HG03108 (cell line): ENCODE data around the gene GBP2.
A peak's percentile ranks its signal among the peaks of the same experiment; 100 is the strongest.
"Not testable (repeated sequence)": the region's sequence is repeated elsewhere in the genome, so short reads cannot be mapped to it uniquely, and the experiment has no call there.

Source experiments
- ATAC-seq: cut with Tn5 transposase; IDR thresholded peaks from one replicate; pipeline ENCODE4 v1.9.1; 2021; ENCODE audit warnings: moderate library complexity; ENCODE audit not compliant: unreplicated experiment

GBP2 gene

DNA sequence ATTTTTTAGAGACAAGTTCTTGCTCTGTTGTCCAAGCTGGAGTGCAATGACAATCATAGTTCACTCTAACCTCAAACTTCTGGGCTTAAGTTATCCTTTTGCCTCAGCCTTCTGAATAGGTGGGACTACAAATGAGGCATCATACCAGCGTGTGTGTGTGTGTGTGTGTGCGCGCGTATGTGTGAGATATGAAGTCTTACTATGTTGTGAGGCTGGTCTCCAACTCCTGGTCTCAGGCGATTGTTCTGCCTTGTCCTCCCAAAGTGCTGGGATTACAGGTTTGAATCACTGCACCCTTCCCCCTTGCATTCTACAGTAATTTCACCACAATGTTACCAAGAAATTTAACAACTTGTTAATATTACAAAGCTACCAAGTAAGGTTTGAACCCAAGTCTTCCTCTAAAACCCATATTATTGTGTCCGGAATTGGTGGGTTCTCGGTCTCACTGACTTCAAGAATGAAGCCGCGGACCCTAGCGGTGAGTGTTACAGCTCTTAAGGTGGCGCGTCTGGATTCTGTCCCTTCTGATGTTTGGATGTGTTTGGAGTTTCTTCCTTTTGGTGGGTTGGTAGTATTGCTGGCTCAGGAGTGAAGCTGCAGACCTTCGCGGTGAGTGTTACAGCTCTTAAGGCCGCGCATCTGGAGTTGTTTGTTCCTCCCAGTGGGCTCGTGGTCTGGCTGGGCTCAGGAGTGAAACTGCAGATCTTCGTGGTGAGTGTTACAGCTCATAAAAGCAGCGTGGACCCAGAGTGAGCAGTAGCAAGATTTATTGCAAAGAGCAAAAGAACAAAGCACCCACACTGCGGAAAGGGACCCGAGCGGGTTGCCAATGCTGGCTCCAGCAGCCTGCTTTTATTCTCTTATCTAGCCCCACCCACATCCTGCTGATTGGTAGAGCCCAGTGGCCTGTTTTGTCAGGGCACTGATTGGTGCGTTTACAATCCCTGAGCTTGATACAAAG, 970 bp upstream of the GBP2 start:
- ATAC-seq = not testable (repeated sequence)

DNA sequence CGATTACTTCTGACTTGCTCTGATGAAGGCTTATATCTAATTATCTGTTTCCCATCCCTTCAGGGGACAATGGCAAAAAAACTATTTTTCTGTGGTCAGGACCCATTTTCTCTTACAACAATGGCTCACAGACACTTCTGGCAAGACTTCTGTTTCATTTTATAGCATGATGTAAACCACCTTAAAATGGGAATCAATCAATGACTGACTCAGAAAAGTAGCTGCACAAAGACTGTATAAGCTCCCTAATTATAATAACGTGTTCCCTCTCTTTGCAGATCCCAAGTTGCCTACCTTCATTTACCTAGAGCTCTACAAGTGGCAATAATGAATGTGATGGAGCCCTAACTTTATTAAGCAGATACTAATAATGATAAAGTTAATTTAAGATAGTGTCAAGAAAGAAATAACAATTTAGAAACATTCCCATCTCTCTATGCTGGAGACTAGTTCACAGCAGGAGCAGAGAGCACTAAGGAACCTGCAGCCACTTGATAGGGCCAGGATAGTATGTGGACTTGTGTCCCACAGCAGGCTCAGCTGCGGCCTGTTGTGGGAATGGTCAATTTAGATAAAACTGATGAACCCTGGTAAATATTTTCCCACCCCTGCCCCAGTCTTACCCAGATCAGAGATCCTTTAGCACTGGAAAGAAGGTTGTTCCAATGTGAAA, 538 bp downstream of the GBP2 start:
- ATAC-seq = peak; percentile 15

DNA sequence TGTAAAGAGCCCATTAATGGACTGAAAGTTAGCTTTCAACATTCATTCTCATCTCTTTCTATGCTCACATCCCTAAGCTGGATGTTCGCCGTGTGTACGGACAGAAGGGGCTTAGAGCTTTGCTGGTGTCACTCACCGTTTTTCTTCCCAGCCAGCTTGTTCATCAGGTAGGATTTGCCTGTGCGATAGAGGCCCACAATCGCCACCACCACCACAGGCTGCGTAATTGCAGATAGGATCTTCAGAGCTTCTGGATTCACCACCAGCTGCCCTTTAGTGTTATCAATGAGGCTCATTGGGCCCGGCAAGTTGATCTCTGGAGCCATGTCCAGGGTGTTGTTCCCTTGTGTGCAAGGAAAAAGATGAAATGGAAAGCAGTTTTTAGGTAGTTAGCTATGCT, 4.3 kb downstream of the GBP2 start:
- ATAC-seq = no peak

DNA sequence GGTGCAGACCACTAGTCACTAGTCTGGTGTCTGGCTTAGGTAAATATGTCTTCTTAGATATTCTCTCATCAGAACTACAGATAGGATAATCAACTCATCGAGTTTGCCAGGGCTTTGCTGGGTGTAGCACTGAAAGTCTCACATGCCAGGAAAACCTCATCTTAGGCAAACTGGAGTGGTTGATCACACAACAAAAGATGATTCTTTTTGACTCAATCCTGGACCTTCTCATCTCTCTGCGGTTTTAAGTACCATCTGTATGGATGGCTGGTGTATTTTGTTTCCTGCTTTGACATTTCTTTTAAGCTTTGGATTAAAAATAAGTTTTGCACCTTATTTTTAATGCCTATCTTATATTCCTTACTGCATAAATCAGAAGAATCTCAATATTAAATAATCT, 11.3 kb downstream of the GBP2 start:
- no peak for ATAC-seq

DNA sequence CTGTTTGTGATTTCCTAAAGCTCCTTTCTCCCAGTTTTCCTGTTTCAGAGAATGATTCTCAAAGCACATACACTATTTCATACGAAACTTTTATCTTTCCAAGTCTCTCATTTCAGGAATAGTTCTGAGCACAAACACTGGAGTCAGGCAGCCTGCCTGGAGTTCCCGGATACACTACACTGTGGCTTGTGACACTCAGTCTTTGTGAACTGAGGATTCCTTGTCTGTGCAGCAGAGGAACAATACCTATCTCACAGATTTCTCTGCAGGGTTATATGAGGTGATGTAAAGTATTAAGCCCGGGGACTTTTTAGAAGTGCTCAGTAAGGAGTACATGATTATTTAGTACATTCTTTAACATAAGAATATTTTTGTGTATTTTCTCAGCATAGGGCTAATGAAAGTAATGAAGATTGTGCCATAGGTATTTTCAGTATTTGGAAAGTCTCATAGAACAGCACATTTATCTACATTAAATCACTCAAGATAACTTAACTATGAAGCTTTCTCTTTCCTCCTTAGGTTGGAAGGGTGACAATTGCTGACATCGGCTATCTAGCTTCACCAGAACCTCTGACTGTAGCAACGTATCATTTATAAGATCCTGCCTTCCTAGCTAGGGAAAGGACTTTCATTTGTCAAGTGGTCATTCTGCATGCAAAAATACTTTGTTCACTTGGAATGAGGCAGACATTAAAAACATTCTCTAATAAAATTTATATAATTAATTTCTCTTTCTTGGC, 12.9 kb downstream of the GBP2 start:
- ATAC-seq = no peak

DNA sequence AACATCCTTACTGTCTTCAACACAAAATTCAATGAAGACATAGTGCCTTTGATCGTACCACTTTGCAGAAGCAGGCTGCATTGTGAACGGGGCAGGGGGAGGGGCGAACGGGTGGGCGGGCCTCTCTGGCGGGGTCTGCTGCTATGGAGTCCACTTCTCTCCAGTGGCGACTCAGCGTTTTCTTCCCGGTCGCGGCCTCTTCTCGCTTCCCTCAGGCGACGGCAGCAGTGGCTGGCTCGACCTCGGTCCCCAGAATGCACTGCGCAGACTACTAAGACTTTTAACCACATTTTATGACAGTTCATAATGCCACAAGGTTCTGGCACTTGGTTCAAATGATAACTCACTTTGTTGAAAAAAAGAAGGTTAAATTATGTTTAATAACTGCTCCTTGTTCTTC, 21.2 kb downstream of the GBP2 start:
- no peak for ATAC-seq

DNA sequence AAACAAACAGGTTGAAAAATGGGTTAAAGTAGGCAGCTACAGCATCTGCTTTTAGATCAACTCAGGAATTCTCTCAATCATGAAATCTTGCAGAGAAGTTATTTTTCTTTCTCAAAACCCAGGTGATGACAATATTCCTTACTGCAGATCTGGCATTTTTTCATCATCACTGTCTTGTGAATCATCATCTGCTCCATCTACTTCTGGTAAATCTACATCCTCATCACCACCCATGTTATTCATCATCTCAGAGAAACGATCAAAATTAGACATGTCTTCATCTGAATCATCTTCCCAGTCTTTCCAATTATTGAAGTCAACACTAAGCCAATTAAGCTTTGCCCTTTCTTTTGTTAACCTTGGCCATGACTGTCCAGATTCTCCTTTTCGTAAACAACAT, 21.8 kb downstream of the GBP2 start:
- no peak for ATAC-seq

DNA sequence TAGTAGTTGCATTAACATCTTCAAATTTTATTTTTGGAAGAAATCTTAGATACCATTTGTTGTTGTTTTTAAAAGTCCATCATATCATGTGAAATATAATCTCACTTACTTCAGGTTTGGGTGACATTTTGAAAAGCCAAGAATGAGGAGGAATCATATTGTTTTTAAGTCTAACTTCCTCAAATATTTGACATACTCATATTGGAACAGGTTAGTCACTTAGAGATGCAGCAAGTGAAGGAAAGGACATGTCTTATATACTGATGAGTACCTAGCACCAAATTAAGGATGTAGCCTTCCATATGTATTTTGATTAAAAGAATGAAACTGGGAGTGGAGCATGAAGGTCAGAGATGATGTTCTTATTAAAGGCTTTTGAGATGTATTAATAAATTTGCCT, 23.9 kb downstream of the GBP2 start:
- ATAC-seq = no peak

DNA sequence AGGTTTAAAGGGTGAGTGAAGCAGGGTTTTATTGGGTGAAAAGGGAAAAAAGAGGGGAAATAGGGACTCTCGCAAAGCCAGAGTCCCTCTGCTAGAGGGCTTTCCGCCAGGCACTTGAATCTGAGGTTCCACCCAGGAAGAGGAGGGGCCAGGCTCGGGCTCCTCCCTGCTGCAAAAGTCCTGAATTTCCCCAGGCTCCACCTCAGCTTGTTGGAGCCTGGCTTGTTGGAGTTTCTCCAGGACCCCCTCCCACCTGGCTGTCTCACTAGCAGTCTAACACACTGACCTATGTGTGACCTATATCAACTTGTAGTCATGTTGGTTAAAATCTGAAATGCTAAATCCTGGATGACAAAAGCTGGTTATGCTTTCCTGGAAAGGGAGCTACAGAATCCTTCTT, 25.5 kb downstream of the GBP2 start:
- no peak for ATAC-seq

DNA sequence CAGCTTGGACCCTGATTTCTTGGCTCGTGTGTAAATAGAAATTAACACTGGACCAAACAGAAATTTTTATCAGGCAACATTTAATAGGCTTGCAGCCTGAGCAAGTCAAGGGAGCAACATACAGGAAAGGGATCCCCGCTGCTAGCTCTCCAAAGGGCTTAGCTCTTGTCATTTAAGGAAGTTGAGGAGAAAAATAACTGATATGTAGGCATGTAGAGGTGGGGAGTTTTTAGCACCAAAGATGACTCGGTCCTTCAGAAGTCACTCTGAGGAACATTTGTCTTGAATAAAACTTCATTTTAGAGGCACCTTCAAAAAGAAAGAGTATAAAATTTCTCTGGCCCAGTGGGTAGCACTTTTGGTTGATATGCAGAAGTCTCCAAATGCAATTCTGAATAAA, 27.1 kb downstream of the GBP2 start:
- ATAC-seq = no peak

DNA sequence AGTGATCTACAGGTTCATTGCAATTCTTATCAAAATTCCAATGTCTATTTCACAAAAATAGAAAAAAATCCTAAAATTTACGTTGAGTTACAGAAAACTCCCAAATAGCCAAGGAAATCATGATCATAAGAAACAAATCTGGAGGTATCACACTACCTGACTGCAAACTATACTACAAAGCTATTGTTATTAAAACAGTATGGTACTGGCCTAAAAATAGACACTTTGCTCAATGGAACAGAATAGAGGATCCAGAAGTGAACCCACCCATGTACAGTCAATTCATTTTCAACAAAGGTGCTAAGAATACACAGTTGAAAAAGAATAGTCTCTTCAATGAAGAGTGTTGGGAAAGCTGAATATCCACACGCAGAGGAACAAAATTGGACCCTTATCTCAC, 30.2 kb downstream of the GBP2 start:
- ATAC-seq = no peak

DNA sequence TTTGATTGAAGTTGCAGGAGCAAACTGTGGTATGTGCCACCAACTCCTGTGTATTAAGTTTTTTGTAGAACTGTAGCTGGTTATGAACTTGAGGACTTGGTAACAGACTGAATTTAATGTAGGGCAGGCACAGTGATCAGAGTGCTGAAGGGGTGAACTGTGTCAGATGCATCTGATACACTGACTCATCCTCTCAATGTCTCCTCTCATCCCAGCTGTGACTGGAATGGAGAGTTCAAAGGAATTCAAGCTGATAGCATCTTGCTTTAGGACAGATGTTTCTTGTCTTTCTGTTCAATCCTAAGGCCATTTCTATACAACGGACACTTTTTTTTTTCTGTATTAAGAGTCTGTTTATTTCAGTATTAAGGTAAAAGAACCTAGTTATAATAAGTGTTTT, 36.0 kb downstream of the GBP2 start:
- ATAC-seq = no peak

DNA sequence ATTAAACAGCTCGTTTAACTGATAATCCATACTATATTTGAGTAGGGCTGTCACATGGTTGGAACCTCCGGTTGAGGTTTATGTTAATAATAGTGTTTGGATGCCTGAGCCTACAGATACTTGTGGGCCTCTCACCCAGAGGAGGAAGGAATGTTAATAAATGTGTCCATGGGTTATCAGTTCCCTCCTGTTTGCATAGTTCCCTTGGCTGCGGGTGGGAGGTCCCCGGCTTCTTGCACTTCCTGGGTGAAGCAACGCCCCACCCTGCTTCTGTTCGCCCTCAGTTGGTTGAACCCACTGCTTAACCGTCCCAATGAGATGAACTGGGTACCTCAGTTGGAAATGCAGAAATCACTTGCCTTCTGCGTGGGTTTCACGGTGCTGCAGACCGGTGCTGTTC, 37.3 kb downstream of the GBP2 start:
- no peak for ATAC-seq

DNA sequence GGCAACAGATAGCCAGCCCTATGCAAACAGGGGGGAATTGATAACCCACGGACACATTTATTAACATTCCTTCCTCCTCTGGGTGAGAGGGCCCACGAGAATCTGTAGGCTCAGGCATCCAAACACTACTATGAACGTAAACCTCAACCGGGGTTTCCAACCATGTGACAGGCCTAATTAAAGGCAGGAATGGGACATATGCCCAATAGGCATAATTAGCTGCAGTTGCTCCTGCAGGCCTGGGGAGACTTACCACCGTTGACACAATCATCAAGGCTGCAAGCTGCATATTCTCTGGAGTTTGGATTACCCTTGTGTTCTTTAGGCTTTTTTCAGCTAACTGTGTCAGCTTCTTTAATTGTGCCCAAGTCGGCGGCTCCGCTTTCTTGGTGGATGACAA, 38.7 kb downstream of the GBP2 start:
- ATAC-seq = no peak

DNA sequence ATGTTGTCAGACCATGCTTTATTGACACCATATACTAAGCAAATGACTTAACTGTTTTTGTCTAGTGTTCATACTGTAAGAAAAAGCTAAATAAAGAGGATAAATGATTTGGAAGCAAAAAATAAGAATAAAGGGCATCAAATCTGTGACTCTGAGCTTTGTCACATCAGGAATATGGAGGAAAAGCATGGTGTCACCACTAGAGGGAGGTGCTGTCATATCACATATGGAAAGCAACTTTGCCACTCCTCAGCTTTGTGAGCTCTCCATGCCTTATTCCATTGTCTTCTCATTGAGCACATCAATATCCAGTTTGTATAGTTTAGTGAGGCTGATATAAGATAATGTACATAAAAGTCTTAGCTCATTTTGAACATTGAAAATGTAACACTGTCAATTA, 40.1 kb downstream of the GBP2 start:
- ATAC-seq = no peak

DNA sequence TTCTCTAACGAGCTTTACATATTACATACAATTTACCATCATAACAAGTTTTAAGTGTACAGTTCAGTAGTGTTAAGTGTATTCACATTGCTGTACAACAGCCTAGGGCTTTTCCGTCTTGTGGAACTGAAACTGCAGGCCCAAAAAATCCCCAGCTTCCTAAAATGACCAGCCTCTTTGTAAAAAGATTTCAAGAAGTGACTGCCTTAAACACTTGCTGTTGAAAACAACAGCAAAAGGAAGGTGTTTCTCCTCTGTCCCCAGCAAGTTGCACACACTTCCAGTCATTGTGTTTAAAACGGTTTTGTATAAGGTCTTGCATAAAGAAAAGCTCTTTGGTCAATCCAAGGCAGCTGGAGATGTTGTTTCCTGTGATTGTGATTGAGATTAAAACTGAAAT, 44.9 kb downstream of the GBP2 start:
- ATAC-seq = no peak

DNA sequence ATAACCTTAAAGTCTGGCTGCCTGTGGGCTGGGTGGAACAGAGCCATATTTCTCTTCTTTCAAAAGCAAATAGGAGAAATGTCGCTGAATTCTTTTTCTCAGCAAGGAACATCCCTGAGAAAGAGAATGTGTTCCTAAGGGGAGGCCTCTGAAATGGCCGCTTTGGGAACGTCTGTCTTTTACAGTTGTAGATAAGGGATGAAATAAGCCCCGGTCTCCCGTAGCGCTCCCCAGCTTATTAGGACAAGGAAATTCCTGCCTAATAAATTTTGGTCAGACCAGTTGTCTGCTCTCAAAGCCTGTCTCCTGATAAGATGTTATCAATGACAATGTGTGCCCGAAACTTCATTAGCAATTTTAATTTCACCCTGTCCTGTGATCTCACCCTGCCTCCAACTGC, 45.8 kb downstream of the GBP2 start:
- not testable (repeated sequence) for ATAC-seq

DNA sequence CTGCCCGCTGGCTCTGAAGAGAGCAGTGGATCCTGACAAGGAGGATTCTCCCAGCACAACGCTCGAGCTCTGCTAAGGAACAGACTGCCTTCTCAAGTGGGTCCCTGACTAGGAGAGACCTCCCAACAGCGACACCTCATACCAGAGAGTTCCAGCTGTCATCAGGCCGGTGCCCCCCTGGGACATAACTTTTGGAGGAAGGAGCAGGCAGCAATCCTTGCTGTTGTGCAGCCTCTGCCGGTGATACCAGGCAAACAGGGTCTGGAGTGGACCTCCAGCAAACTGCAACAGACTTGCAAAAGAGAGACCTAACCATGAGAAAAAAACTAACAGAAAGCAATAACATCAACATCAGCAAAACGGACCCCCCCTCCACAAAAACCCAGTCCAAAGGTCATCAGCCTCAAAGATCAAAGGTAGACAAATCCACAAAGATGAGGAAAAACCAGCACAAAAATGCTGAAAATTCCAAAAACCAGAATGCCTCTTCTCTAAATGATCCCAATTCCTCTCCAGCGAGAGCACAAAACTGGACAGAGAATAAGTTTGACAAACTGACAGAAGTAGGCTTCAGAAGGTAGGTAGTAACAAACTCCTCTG, 53.3 kb downstream of the GBP2 start:
- ATAC-seq = not testable (repeated sequence)

DNA sequence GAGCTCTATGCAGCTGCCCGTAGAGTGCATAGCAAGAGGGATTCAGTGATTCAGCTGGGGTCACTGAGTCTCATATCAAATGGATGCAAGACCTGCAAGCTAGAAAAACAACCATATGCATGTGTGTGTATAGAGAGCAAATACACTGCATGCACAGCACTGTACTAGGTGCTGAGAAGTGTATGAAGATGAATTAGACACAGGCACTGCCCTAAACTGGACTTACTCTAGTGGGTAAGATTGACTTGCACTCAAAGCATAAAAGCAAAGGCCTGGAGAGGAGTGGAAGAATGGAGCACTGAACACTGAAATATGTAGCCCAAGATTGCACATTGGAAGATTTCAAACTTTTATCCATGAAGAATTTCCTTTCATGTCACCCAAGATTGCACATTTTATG, 55.4 kb downstream of the GBP2 start:
- ATAC-seq = no peak

DNA sequence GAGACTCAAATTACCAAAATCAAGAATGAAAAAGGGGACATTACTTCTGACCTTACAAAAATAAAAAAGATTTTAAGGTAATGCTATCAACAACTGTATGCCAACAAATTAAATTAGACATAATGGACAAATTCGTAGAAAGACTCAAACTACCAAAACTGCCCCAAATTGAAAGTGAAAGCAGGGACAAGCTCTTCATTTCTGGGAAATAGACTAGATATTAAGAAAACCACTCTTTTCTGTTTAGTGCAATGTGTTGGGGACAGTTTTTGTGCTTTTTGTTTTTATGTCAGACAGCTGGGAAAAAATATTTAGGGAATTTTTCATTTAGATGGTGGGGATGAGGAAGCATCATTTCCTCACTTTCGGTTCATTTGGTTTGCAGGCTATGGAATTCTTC, 56.0 kb downstream of the GBP2 start:
- no peak for ATAC-seq

DNA sequence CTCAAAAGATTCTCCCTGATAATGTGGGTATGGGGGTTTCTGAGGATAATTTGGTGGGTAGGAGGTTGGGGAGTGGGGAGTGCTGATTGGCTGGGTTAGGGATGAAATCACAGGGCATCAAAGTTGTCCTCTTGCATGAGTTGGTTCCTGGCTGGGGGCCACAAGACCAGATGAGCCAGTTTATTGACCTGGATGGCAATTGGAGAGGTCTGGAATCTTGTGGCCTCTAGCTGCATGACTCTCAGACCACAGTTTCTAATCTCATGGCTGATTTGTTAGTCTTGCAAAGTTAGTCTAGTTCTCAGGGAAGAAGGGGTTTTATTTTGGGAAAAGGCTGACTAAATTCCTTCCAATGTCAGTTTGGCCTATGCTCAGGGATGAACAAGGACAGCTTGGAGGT, 57.6 kb downstream of the GBP2 start:
- ATAC-seq = no peak
